PFSK-1 (cell line): ENCODE data around the gene COL9A3.

Experiments
- REST ChIP-seq, 2 experiments: IDR thresholded peaks; 2 replicates each; pipeline versions ENCODE4 v1.6.1 to v1.8.0; 2011 to 2012; ENCODE audit warnings: low read depth in 2 of 2, low read length in 2 of 2, control low read depth in 1 of 2, inconsistent platforms in 1 of 2, mild to moderate bottlenecking in 1 of 2, moderate library complexity in 1 of 2; ENCODE audit not compliant: insufficient read depth in 1 of 2
- SIN3A ChIP-seq: IDR thresholded peaks from 2 replicates; pipeline ENCODE4 v1.6.1; 2012; ENCODE audit warnings: mild to moderate bottlenecking, low read length, moderate library complexity, borderline replicate concordance; ENCODE audit not compliant: insufficient read depth
- TAF1 ChIP-seq: IDR thresholded peaks from 2 replicates; pipeline ENCODE4 v1.6.1; 2012; ENCODE audit warnings: low read length, control low read depth, borderline replicate concordance; ENCODE audit not compliant: insufficient read depth

- TF ChIP-seq TAF1 (no peak), SIN3A (no peak), REST (IDR thresholded peaks at IDR 0.05; ENCODE audit: insufficient read depth in 1 of 2, low read depth in 2 of 2, low read length in 2 of 2) (no peak)
Measured at GRCh38 chr20:62886709-62887058, 69.8 kb downstream of the COL9A3 start.
